NCI-H526 (cell line): ENCODE results near the gene HSPB6.
"Not testable (repeated sequence)": the region's sequence is repeated elsewhere in the genome, so short reads cannot be mapped to it uniquely, and the experiment has no call there.

Experiments
- DNase-seq, 2 experiments: peaks; one replicate each; lab custom pipeline; 2025; lab: John Stamatoyannopoulos, UW

HSPB6 gene

GRCh38 chr19:35786299-35787160 lies 29.7 kb upstream of the HSPB6 start:
- no peak for DNase-seq

- DNase-seq: no peak
Observed at GRCh38 chr19:35785339-35785627, 28.5 kb upstream of the HSPB6 start.

- DNase-seq: peak in 1 of 2 experiments; percentile 16
Observed at GRCh38 chr19:35784503-35785338, 27.9 kb upstream of the HSPB6 start.

GRCh38 chr19:35783469-35784434 lies 26.9 kb upstream of the HSPB6 start:
- no peak for DNase-seq

- DNase-seq: no peak
Observed at GRCh38 chr19:35782589-35782988, 25.8 kb upstream of the HSPB6 start.

- no peak for DNase-seq
Observed at GRCh38 chr19:35781650-35782049, 24.8 kb upstream of the HSPB6 start.

- DNase-seq: no peak
Observed at GRCh38 chr19:35780717-35781116, 23.9 kb upstream of the HSPB6 start.

GRCh38 chr19:35780058-35780457 lies 23.2 kb upstream of the HSPB6 start:
- no peak for DNase-seq

GRCh38 chr19:35779033-35779432 lies 22.2 kb upstream of the HSPB6 start:
- DNase-seq: no peak

- no peak for DNase-seq
Observed at GRCh38 chr19:35777961-35778360, 21.1 kb upstream of the HSPB6 start.

- peak in 1 of 2 experiments; percentile 56 for DNase-seq
Observed at GRCh38 chr19:35777086-35777841, 20.4 kb upstream of the HSPB6 start.

GRCh38 chr19:35776102-35776788 lies 19.4 kb upstream of the HSPB6 start:
- peak; percentile 41 to 70 for DNase-seq

- peak; percentile 97 to 100 for DNase-seq
Observed at GRCh38 chr19:35775298-35776101, 18.7 kb upstream of the HSPB6 start, which contains the start of gene ARHGAP33. Gene ARHGAP33 (plus strand): TSS chr19:35775564. CDS start chr19:35775659, 95 bp downstream.

GRCh38 chr19:35775046-35775297 lies 18.1 kb upstream of the HSPB6 start:
- DNase-seq: no peak

- DNase-seq: peak; percentile 41 to 61
Observed at GRCh38 chr19:35774274-35775045, 17.6 kb upstream of the HSPB6 start.

- no peak for DNase-seq
Observed at GRCh38 chr19:35773020-35773806, 16.4 kb upstream of the HSPB6 start.

GRCh38 chr19:35772362-35772761 lies 15.5 kb upstream of the HSPB6 start:
- not testable (repeated sequence) for DNase-seq

GRCh38 chr19:35768082-35768421 lies 11.2 kb upstream of the HSPB6 start:
- DNase-seq: no peak
